OCI-LY1 (cell line): Measurements from ENCODE around the gene ZNF548.

ENCODE experiments used
- H2AFZ ChIP-seq: fragments of 200-600 bp; sonication (generic), shearing (Covaris generic); 2 replicates; pipeline ENCODE4 v1.6.0; 2014; ENCODE audit warnings: antibody characterized with exemption, mild to moderate bottlenecking, low read length
- H3F3A ChIP-seq: fragments of 200-600 bp; sonication (generic), shearing (Covaris generic); 2 replicates; pipeline ENCODE4 v1.6.0; 2014; ENCODE audit warnings: mild to moderate bottlenecking, antibody characterized with exemption, low read length, moderate library complexity; ENCODE audit not compliant: insufficient read depth
- H3K27ac ChIP-seq: fragments of 200-600 bp; sonication (generic); 2 replicates; pipeline ENCODE4 v1.5.1; 2014; ENCODE audit warnings: low read length, mixed run types, mild to moderate bottlenecking, low read depth; ENCODE audit not compliant: poor library complexity, severe bottlenecking
- H3K27me3 ChIP-seq: fragments of 200-600 bp; sonication (generic); 2 replicates; pipeline ENCODE4 v1.6.0; 2014; ENCODE audit warnings: antibody characterized with exemption, mild to moderate bottlenecking, low read length, moderate library complexity; ENCODE audit not compliant: insufficient read depth
- H3K36me3 ChIP-seq: fragments of 200-600 bp; sonication (generic); 2 replicates; pipeline ENCODE4 v1.6.1; 2014; ENCODE audit warnings: mild to moderate bottlenecking, antibody characterized with exemption, low read length, moderate library complexity, mixed read lengths; ENCODE audit not compliant: insufficient read depth
- H3K4me1 ChIP-seq: fragments of 200-600 bp; sonication (generic); 2 replicates; pipeline ENCODE4 v1.5.1; 2014; ENCODE audit warnings: mild to moderate bottlenecking, low read length, moderate library complexity; ENCODE audit not compliant: insufficient read depth, severe bottlenecking
- H3K4me2 ChIP-seq: fragments of 200-600 bp; sonication (generic), shearing (Covaris generic); 2 replicates; pipeline ENCODE4 v1.6.1; 2014; ENCODE audit warnings: low read length
- H3K4me3 ChIP-seq: fragments of 200-600 bp; sonication (generic); 2 replicates; pipeline ENCODE4 v1.5.1; 2014; ENCODE audit warnings: low read length, low read depth, mild to moderate bottlenecking, mixed read lengths; ENCODE audit not compliant: poor library complexity, severe bottlenecking
- H3K79me2 ChIP-seq: fragments of 200-600 bp; shearing (Covaris generic); 2 replicates; pipeline ENCODE4 v1.6.1; 2016; ENCODE audit warnings: mixed run types, low read length, mixed read lengths; ENCODE audit not compliant: insufficient read depth
- H3K9ac ChIP-seq: fragments of 200-600 bp; sonication (generic), shearing (Covaris generic); 2 replicates; pipeline ENCODE4 v1.6.1; 2014; ENCODE audit warnings: mild to moderate bottlenecking, low read length, mixed read lengths
- H3K9me2 ChIP-seq: fragments of 200-600 bp; sonication (generic), shearing (Covaris generic); 2 replicates; pipeline ENCODE4 v1.6.1; 2014; ENCODE audit warnings: low read depth, mild to moderate bottlenecking, low read length, mixed read lengths
- H3K9me3 ChIP-seq: fragments of 200-600 bp; shearing (Covaris generic); 2 replicates; pipeline ENCODE4 v1.6.1; 2014; ENCODE audit warnings: low read length, mixed read lengths
- H4K20me1 ChIP-seq: fragments of 200-600 bp; sonication (generic), shearing (Covaris generic); 2 replicates; pipeline ENCODE4 v1.6.0; 2016; ENCODE audit warnings: mild to moderate bottlenecking, low read length; ENCODE audit not compliant: insufficient read depth
- CTCF ChIP-seq: fragments of 200-600 bp; sonication (generic), shearing (Covaris generic); IDR thresholded peaks from 2 replicates; pipeline ENCODE4 v1.5.1; 2017; ENCODE audit warnings: mild to moderate bottlenecking, antibody characterized with exemption, low read length, moderate library complexity, mixed read lengths
- EZH2 ChIP-seq: fragments of 200-600 bp; sonication (generic), shearing (Covaris generic); IDR thresholded peaks from 2 replicates; pipeline ENCODE4 v1.8.0; 2017; ENCODE audit warnings: borderline replicate concordance, mixed run types, mild to moderate bottlenecking, antibody characterized with exemption, low read length, moderate library complexity, mixed read lengths

The ZNF548 gene

DNA sequence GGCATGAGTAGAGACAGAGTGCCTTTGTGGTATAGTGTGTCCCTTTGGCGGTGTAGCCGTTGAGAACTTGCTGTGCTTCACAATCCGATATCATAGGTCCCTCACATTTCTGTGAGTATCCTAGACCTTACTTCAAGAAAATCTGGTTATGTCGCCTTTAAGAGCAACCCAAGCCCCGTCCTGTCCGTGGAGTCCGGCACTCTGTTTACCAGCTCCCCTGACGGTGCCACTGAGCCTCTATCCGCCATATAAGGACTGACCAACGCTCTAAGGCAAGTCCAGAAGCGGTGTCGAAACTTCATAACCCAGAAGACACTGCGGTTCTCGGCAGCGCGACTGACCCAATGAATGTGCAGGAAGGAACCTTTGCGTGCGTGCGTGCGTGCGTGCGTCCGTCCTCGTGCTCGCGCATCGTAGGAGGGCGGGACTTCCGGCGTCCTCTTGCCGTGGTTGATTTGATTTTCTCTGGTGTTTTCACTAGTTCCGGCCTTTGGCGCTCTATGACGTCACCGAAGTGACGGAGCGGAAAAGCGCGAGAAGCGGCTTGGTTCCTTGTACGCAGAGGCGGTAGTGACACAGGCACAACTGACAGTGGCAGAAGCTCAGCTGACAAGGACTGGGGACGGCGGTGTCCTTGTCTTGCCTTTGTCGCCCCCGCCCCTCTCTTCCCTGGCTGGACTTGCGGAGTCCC is 26.5 kb upstream of the ZNF548 start, which contains the start of the genes TRAPPC2B and ZNF547:
Gene TRAPPC2B, plus strand, starts transcription at position 555 of the 691 bp plus-strand sequence. CDS start 1,283 bp downstream, outside the sequence.
Gene ZNF547, plus strand, starts transcription at position 555 of the 691 bp plus-strand sequence. CDS start 5,005 bp downstream, outside the sequence.
- H3K27me3 ChIP-seq: no peaks in the 10 kb centered on the region
- 0 out of 2 replicates have a peak, but pooled peaks cover 5% of the 10 kb centered on the region for H3K79me2 ChIP-seq
- peak within 1 kb of the TSS; percentile 85 for H3K4me2 ChIP-seq
- H4K20me1 ChIP-seq: no peaks in the 10 kb centered on the region
- peak within 1 kb of the TSS; percentile 74 for H3K9ac ChIP-seq
- TF ChIP-seq CTCF (no peak), EZH2 (no peak)
- H2AFZ ChIP-seq: 0 out of 2 replicates have a peak within 1 kb of the TSS, but pooled peaks have one; percentile 3
- no peaks in the 10 kb centered on the region for H3K9me2 ChIP-seq
- H3K4me3 ChIP-seq: peak within 1 kb of the TSS; percentile 74
- H3K9me3 ChIP-seq: 0 out of 2 replicates have a peak, but pooled peaks cover 2% of the 10 kb centered on the region
- H3K4me1 ChIP-seq: peaks cover 11% of the 10 kb centered on the region
- H3K36me3 ChIP-seq: peaks cover 6% of the 10 kb centered on the region; the same call in 1 of the 2 replicates
- H3K27ac ChIP-seq: peak within 1 kb of the TSS; percentile 19
- no peaks in the 10 kb centered on the region for H3F3A ChIP-seq

DNA sequence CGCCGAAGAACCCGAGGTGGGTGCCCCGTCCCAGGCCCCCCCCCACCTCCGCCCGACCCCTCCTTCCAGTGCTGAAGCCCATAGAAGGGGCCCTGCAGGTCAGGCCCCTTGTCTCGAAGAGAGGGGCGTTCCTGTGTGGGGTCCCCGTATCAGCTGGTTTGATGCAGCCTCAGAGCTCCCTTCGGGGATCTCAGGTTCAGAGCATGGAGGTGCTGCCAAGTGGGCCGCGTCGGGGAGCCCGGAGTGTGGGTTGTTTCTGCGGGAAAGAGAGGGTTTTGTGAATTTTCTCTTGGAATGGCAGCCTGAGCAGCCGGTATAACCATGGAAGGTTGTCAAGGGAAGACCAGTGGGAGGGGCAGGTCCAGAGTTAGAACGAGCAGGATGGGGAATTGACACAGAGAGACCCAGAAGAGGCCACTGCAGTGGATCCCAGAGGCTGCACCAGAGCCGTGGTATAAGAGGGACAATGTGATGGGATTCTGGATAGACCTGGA is 25.9 kb upstream of the ZNF548 start:
- no peaks in the 10 kb centered on the region for H3K9me2 ChIP-seq
- no peaks in the 10 kb centered on the region for H4K20me1 ChIP-seq
- TF ChIP-seq CTCF: no peak
- H3K4me3 ChIP-seq: peak overlapping the region; percentile 74
- peaks cover 11% of the 10 kb centered on the region for H3K4me1 ChIP-seq
- peak overlapping the region; percentile 74 for H3K9ac ChIP-seq
- no peaks in the 10 kb centered on the region for H3F3A ChIP-seq
- H2AFZ ChIP-seq: no peak overlapping the region
- H3K79me2 ChIP-seq: 0 out of 2 replicates have a peak, but pooled peaks cover 5% of the 10 kb centered on the region
- H3K9me3 ChIP-seq: 0 out of 2 replicates have a peak, but pooled peaks cover 2% of the 10 kb centered on the region
- H3K36me3 ChIP-seq: peaks cover 11% of the 10 kb centered on the region
- H3K27me3 ChIP-seq: no peaks in the 10 kb centered on the region
- peak overlapping the region; percentile 85 for H3K4me2 ChIP-seq
- peak overlapping the region; percentile 19 for H3K27ac ChIP-seq

GRCh38 chr19:57366776-57367175 is 22.9 kb upstream of the ZNF548 start:
- H3F3A ChIP-seq: no peaks in the 10 kb centered on the region
- H3K4me1 ChIP-seq: peaks cover 11% of the 10 kb centered on the region
- H3K9ac ChIP-seq: no peak overlapping the region
- peaks cover 19% of the 10 kb centered on the region for H3K36me3 ChIP-seq
- H3K9me2 ChIP-seq: no peaks in the 10 kb centered on the region
- H3K27ac ChIP-seq: no peak overlapping the region
- no peaks in the 10 kb centered on the region for H4K20me1 ChIP-seq
- no peaks in the 10 kb centered on the region for H3K27me3 ChIP-seq
- H3K4me3 ChIP-seq: no peak overlapping the region
- H2AFZ ChIP-seq: no peak overlapping the region
- 0 out of 2 replicates have a peak, but pooled peaks cover 5% of the 10 kb centered on the region for H3K79me2 ChIP-seq
- H3K4me2 ChIP-seq: no peak overlapping the region
- 0 out of 2 replicates have a peak, but pooled peaks cover 2% of the 10 kb centered on the region for H3K9me3 ChIP-seq
- TF ChIP-seq CTCF (no peak), EZH2 (no peak)
